H1 (cell line): ENCODE results near the gene PTPRG.

Source experiments
- CTCF ChIP-seq, 3 experiments: IDR thresholded peaks; 1 replicate in 2 of 3; 2 replicates in 1 of 3; pipeline versions ENCODE4 v1.5.1 to v1.6.1; 2011; ENCODE audit warnings: low read length in 3 of 3, mild to moderate bottlenecking in 3 of 3, inconsistent platforms in 2 of 3, low read depth in 1 of 3, moderate library complexity in 1 of 3; ENCODE audit not compliant: insufficient read depth in 1 of 3; ENCODE audit errors: control extremely low read depth in 1 of 3
- EZH2 ChIP-seq: fragments of 200-600 bp; sonication (generic); IDR thresholded peaks from 2 replicates; pipeline ENCODE4 v1.7.1; 2012; ENCODE audit warnings: low read depth, mild to moderate bottlenecking, moderate library complexity, low read length, inconsistent platforms; ENCODE audit not compliant: severe bottlenecking
- SP1 ChIP-seq: IDR thresholded peaks from 2 replicates; pipeline ENCODE4 v1.6.1; 2011; ENCODE audit warnings: low read depth, low read length
- TAF1 ChIP-seq: IDR thresholded peaks from 2 replicates; pipeline ENCODE4 v1.6.1; 2011; ENCODE audit warnings: mild to moderate bottlenecking, low read depth, low read length

- TF ChIP-seq CTCF (IDR thresholded peaks at IDR 0.05; ENCODE audit: control extremely low read depth in 1 of 3, insufficient read depth in 1 of 3, low read depth in 1 of 3, low read length in 3 of 3) (no peak), SP1 (no peak), TAF1 (no peak), EZH2 (no peak)
Observed at GRCh38 chr3:61889259-61889658, 327.9 kb downstream of the PTPRG start.
